Activated naive CD4-positive, alpha-beta T cell (primary cell): ENCODE data around the gene NT5C3A.
A peak's percentile ranks its signal among the peaks of the same experiment; 100 is the strongest.

Source experiments
- DNase-seq, 4 experiments: peaks; one replicate each; lab custom pipeline; 2025; lab: John Stamatoyannopoulos, UW

The NT5C3A gene

DNA sequence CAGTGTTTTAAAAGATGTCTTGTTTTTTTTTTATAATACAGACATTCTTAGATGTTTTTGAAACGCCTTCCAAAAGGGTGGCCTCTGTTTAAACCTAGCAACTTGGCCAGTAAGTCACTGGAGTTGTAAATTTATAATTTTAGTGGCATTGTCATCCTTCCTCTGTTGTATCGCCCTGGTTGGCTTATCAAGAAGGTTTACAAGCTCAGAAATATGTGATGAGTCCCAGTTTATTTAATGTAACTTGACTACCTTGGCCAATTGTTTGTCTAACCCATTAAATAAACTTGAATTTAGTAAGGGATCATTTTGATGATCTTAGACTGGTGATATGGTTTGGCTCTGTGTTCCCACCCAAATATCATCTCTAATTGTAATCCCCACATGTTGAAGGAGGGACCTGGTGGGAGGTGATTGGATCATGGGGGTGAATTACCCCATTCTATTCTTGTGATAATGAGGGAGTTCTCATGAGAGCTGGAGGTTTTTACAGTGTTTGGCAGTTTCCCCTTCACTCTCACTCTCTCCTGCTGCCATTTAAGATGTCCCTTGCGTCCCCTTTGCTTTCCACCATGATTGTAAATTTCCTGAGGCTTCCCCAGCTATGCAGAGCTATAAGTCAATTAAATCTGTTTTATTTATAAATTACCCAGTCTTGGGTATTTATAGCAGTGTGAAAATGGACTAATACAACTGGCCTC lies 13.4 kb upstream of the NT5C3A start:
- DNase-seq = no peak

DNA sequence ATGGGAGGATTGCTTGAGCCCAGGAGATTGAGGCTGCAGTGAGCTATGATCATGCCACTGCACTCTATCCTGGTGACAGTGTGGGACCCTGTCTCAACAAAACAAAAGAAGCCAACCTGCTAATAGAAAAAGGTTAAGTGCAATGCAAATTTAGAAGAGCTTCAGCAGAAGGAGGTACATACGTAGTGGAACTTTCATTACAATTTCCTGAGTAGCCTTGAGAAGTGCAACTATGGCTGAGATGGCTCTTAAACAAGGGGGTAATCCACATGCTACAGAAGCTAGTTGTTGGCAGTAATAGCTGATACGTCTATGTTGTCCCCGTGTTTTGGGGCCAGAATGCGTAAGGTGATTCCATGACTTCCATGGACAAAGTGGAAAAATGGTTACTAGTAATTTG lies 10.7 kb upstream of the NT5C3A start:
- DNase-seq = no peak

DNA sequence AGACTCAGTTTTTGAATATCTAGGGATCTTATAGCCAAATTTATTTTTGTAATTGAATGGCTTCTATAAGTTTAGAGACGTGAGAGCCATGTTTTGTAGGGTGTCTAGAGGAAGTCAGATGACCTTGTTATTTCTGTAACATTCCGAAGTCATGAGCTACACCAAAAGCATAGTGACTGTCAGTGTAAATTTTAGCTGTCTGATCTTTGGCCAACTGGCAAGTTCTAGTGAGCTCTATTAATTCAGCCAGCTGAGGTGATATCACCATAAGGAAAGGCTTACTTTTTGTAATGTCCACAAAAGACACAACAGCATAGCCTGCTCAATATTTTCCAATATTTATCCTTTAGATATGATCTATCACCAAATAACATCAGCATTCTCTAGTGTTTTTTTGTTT lies 9.9 kb upstream of the NT5C3A start:
- DNase-seq = no peak

DNA sequence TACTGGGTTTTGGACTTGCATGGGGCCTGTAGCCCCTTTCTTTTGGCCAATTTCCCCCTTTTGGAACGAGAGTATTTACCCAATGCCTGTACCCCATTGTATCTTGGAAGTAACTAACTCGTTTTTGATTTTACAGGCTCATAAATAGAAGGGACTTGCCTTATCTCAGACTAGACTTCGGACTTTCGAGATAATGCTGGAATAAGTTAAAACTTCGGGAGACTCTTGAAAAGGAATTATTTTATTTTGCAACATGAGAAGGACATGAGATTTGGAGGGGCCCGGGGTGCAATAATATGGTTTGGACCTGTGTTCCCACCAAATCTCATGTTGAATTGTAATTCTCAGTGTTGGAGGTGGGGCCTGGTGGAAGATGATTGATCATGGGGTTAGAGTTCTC lies 8.3 kb upstream of the NT5C3A start:
- no peak for DNase-seq

DNA sequence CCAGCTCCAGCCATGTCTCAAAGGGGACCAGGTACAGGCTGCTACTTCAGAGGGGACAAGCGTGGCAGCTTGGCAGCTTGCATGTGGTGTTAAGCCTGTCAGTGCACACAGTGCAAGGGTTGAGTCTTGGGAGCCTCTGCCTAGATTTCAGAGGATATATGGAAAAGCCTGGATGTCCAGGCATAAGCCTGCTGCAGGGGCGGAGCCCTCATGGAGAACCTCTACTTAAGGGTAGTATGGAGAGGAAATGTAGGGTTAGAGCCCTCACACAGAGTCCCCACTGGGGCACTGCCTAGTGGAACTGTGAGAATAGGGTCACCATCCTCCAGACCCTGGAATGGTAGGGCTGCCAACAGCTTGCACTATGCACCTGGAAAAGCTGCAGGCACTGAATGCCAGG lies 7.7 kb upstream of the NT5C3A start:
- no peak for DNase-seq

DNA sequence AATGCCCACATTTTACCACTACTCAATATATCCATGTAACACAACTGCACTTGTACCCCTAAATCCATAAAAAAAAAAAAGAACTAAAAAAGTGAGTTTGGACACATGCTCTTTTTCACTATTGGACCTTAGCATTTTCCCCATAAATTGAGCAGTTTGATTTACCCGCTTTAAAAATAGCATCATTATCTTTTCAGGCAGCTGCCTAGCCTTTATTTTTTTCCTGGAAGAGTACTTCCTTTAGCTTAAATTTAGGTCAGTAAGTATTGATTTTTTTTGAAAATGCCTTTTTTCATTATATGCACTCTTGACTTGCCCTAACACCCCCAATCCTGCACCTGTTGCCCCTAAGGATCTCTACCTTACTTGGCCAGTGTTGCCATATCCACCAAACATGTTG lies 5.3 kb upstream of the NT5C3A start:
- DNase-seq = no peak

GRCh38 chr7:33066771-33067170 lies 4.2 kb upstream of the NT5C3A start:
- no peak for DNase-seq

DNA sequence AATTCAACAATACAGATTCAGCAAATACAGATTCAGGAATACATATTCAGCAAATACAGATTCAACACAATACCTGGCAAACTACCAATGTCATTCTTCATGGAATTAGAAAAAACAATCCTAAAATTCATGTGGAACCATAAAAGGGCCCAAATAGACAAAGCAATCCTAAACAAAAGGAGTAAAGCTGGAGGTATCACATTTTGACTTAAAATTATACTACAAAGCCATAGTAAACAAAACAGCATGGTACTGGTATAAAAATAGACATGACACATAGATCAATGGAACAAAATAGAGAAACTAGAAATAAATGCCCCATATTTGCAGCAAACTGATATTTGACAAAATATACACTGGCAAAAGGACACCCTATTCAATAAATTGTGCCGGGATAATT lies 3.4 kb upstream of the NT5C3A start:
- no peak for DNase-seq

DNA sequence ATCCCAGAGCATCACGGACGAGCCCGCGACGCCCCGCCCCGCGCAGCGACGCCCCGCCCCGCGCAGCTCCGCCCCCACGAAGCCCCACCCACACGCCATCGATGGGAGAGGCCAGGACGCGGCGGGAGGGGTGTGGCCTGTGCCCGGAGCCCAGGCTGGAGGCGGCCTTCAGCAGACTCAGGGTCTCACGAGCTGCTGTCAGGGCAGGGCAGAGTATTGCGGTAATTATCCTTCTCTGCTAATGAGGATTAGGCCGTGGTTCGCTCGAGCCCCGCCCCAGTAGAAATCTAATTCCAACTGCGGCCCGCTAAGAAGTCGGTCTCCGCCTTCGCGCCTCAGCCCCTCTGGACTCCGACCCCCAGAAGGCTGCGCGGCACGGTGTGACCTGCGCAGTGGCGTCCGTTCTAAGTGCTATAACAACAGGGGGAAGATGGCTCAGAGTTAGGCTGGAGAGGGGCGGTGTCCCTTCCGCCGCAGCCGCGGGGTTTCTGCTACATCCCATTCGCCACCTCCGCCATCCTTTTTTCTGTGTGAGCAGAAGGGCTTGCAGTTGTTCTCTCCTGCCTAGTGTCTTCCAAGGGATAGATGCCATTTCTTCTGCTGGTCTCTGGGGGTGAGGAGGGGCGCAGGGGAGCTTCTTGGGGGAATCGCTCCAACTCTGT lies 337 bp upstream of the NT5C3A start:
- DNase-seq = peak; percentile 75 to 90 (median 84)

- DNase-seq = no peak
Observed at GRCh38 chr7:33061282-33061937, 1.2 kb downstream of the NT5C3A start.

- no peak for DNase-seq
Observed at GRCh38 chr7:33059635-33060034, 2.9 kb downstream of the NT5C3A start.

- DNase-seq = no peak
Observed at GRCh38 chr7:33055158-33055557, 7.4 kb downstream of the NT5C3A start.

DNA sequence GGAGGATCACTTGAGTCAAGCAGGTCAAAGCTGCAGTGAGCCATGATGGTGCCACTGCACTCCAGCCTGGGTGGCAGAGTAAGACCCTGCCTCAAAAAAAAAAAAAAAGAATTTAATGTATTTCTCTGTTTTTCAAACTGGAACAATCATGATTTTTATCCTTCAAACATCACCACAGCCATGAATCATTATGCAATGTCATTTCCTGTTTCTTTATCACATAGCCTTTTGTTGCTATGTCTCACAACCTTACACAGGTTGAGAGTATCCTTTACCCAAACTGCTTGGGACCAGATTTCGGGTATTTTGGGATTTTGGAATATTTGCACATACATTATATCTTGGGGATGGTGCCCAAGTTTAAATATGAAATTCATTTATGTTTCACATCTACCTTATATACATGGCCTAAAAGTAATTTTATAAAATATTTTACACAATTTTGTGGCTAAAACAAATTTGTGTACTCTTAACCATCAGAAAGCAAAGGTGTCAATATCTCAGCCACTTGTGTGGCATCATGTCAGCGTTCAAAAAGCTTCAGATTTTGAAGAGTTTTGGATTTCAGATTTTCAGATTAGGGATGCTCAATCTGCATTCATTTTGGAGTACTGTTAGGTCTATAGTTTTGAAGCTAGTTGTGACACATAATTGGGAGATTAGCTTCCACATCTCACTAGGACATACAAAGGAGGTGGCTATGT lies 8.2 kb downstream of the NT5C3A start:
- peak in 1 of 4 experiments; percentile 1 for DNase-seq

- DNase-seq = no peak
Observed at GRCh38 chr7:33053721-33054120, 8.9 kb downstream of the NT5C3A start.

DNA sequence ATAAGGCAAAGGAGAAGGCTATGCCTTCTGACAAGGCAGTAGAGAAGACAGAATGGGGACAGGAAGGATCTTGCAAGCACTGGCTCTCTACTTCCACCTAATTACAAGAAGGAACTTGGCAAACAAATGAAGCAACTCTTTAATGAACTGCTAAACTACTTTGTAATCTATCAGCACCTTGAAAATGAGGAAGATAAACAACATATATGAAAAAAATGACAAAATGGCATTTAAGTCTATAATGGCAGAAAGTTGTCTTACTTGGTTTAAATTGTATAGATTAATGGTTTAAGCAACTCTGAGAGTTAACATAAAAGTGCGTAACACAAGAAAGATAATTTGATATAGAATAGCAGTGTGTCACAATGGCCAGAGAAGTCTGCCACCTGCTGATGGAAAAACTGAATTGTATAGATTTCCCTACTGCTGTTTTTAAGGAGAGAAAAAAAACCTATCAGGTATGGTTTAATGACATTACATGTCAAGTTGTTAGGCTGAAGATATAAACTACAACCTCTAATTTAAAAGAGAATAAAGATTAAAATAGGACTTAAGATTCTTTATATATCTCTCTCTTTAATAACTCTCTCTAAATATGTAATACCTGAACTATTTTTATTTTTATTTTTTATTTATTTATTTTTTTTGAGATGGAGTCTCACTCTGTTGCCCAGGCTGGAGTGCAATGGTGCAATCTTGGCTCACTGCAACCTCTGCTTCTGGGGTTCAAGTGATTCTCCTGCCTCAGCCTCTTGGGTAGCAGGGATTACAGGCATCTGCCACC lies 11.8 kb downstream of the NT5C3A start:
- no peak for DNase-seq

DNA sequence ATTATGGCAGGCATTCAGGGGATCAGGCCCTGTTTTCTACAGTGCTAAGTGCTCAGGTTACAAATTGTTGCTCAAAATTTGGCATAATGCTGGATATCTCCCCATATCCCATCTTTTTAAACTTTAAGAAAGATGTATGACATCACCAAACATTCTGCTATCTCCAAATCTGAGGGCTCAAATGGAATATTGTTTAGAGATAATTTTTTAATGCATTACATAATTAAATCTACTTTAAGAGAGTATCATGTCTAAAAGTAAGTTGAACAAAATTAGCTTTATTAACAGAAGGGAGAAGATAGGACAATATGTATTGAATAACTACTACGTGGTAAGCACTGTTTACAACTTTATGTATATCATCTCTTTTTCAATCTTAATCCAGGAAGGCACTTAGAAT lies 13.9 kb downstream of the NT5C3A start:
- DNase-seq = no peak

DNA sequence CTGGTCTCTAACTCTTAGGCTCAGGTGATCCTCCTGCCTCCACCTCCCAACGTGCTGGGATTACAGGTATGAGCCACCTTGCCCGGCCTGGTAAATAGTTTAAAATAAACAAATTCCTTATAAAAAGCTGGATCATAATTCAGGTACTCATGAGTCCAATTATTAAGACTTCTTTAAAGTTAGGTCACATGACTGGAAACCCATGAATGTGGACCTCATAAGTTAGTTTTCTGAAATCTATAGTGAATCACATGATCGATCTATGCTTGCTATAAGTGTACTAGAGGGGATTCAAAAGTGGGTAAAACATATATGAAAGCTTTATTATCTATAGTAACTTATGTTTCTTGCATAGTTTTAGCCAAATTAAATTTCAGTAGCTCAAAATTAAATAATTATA lies 14.3 kb downstream of the NT5C3A start:
- no peak for DNase-seq

DNA sequence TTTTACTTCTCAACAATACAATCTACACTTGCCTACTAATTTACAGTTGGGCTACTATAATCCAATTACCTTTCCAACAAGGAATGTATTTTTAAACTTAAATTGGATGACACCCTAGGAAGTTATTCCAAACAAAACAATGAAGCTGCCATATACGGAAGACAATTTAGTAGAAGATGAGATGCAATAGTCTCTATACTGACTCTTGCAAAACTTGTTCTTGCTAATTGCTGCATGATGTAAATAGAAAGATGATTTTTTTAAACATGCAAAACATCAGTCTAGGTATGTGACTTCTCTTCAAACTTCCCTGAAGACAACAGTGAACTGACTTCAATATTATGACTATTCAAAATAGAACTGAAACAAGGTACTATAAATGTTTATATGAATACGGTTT lies 17.6 kb downstream of the NT5C3A start:
- no peak for DNase-seq

GRCh38 chr7:33044401-33044718 lies 18.2 kb downstream of the NT5C3A start:
- no peak for DNase-seq

DNA sequence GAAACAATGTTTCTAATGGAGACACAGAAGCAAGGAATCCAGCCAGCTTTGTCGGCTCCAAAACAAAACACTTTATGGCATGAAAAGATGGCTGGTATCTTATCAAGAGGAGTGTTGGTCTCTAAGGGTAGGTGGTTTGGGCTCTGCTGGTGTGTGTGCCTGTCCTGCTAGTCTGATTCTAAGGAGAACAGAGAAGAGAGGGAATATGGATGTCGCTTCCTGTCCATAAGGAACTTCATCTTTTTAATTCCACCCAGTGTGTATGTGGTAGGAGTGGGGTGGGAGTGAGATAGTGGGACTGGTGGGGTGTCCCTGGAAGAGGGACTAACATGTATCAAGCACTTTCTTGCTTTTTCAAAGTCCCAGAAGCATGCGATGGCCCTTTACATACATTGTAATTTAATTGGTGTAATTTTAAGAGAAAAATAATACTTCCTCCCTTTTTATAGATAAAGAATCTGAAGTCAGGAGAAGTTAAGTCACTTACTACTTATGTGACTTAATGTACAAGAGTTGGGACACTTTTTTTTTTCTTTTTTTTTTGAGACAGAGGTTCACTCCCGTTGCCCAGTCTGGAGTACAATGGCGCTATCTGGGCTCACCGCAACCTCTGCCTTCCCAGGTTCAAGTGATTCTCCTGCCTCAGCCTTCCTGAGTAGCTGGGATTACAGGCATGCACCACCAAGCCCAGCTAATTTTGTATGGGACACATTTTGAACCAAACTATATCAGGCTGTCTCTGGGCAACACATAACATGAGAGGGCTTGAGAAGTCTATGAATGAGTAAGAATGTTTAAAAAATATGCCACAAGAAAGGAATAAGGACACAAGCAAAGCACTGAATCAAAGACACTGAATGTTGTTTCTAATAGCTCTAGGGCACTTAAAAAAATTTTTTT lies 18.8 kb downstream of the NT5C3A start:
- DNase-seq = no peak
